ENCODE measurements around the gene RGS3. TPM values are rescaled to one million over a fixed set of nuclear protein-coding genes. Genes with fewer than 3 reads are reported as not detected.

Gene RGS3
- total RNA-seq, 2 donors from 2014 or later = 112 to 184 TPM

DNA sequence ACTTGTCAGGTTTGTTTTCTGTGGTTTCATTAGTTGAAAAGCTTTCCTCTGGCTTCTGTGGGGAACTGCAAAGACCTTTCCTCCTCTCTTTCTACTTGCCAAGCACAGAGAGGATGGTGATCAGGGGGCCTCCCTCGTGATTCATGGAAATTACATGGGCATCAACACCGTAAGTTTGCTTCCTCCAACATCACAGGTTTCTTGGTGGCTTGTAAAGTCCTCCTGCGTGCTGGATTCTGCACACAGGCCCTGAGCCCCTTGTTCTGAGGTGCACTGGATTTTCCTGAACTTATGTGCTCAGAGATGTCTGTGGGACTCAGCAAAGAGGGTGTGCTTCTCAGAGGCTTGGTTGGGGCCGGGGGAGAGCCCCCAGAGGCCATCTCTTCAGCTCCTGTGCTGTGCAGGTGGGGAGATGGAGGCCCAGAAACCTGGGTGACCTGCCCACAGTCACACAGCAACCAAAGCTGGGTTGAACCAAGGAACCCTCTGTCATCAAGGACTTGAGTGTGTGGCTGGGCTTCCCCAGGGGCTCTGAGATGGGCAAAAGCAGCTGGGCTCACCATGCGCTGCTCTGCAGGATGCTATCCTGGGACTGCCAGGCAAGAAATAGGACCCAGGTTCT lies 36.5 kb downstream of the RGS3 start:
- peaks cover 0 to 43% of the 10 kb centered on the region in 2 donors for H3K4me1 ChIP-seq
- H3K9me3 ChIP-seq = no peaks in the 10 kb centered on the region
- peaks cover 27% of the 10 kb centered on the region for H3K36me3 ChIP-seq
- TF ChIP-seq, protein P1, sequence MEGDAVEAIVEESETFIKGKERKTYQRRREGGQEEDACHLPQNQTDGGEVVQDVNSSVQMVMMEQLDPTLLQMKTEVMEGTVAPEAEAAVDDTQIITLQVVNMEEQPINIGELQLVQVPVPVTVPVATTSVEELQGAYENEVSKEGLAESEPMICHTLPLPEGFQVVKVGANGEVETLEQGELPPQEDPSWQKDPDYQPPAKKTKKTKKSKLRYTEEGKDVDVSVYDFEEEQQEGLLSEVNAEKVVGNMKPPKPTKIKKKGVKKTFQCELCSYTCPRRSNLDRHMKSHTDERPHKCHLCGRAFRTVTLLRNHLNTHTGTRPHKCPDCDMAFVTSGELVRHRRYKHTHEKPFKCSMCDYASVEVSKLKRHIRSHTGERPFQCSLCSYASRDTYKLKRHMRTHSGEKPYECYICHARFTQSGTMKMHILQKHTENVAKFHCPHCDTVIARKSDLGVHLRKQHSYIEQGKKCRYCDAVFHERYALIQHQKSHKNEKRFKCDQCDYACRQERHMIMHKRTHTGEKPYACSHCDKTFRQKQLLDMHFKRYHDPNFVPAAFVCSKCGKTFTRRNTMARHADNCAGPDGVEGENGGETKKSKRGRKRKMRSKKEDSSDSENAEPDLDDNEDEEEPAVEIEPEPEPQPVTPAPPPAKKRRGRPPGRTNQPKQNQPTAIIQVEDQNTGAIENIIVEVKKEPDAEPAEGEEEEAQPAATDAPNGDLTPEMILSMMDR (IDR thresholded peaks at IDR 0.05) = no peak
- DNase-seq (ENCODE audit: low spot score) = no peak
- H3K27ac ChIP-seq = peak overlapping the region; percentile 79 to 83
- no peak overlapping the region for H3K4me3 ChIP-seq
- H3K27me3 ChIP-seq = no peaks in the 10 kb centered on the region

DNA sequence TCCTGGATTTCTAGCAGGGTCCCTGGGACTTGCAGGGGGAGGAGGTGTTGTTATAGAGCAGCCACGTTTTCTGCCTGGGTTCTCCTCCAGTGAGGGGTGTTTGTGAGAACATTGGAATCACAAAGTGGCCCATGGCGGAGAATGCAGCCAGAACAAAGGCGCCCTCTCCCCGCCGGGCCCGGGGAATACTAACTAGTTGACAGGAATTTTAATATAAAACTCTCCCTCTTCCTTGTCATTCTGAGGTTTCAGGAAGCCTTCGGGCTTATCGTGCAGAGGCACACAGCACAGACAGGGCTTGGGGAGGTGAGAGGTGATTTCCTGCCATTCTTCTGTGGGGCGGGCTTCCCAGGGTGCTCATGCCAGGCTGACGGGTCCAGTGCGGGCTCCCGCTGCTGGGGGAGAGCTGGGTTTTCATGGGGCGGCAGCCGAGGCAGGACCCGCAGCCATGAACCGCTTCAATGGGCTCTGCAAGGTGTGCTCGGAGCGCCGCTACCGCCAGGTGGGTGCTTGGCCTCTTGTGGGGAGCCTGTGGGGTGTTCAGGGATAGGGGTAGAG lies 37.7 kb downstream of the RGS3 start:
- Histone ChIP-seq H3K27ac (peak overlapping the region; percentile 79 to 83), H3K36me3 (peaks cover 34% of the 10 kb centered on the region), H3K27me3 (no peaks in the 10 kb centered on the region), H3K4me1 (peaks cover 0 to 55% of the 10 kb centered on the region in 2 donors), H3K9me3 (no peaks in the 10 kb centered on the region), H3K4me3 (peak overlapping the region; percentile 47 to 51)
- TF ChIP-seq, protein P1 (IDR thresholded peaks at IDR 0.05) = peak in 1 of 2 donors; percentile 19
- DNase-seq (ENCODE audit: low spot score) = no peak

DNA sequence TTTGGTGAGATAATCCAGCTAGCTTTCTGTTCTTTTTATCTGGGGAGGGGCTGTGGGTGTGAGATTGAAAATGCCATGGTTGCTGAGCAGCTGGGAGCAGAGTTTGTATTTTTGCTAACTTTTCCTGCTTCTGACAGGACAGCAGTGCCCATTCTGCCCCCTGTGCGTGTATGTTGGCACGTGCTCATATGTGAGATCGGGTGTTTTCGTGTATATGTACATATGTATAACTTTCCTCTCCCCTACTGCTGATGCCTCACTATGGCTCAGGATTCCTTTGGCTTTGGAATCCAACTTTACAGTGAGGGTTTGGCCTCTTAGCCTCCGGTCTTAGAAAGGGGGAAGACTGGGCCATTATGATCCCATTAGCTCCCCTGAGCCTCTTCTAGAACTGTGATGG lies 38.3 kb downstream of the RGS3 start:
- H3K36me3 ChIP-seq = peaks cover 40% of the 10 kb centered on the region
- H3K4me3 ChIP-seq = peak overlapping the region; percentile 47 to 51
- no peak for DNase-seq (ENCODE audit: low spot score)
- H3K27ac ChIP-seq = peak overlapping the region; percentile 79 to 83
- H3K27me3 ChIP-seq = no peaks in the 10 kb centered on the region
- TF ChIP-seq, protein P1 (IDR thresholded peaks at IDR 0.05) = no peak
- no peaks in the 10 kb centered on the region for H3K9me3 ChIP-seq
- peaks cover 0 to 60% of the 10 kb centered on the region in 2 donors for H3K4me1 ChIP-seq

DNA sequence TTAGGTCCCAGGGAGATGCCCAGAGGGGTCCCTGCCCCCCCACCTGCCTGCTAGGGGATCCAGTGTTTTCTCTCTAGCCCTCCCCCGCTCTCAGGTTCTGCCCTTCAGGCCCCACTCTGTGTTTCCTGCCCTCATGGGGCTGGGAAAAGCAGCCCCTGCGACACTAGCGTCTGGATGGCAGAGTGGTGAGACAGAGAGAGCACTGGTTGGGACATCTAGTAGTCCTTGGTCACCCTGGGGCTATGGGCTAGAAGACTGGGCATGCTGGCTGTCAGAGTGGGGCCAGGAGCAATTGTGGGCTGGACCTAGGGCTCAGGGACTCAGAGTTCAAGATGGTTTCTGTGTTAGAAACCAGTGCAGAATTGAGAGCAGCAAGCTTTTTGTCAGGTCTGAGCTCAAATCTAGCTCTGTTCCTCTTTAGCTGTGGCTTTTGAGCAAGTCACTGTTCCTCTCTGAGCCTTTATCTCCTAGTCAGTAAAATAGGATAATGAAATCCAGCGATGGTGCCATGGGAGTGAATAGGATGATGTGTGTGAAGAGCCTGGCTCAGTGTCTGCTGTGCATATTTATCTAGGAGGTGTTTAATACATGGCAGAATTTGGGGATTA lies 39.0 kb downstream of the RGS3 start:
- TF ChIP-seq, protein P1 (IDR thresholded peaks at IDR 0.05) = no peak

DNA sequence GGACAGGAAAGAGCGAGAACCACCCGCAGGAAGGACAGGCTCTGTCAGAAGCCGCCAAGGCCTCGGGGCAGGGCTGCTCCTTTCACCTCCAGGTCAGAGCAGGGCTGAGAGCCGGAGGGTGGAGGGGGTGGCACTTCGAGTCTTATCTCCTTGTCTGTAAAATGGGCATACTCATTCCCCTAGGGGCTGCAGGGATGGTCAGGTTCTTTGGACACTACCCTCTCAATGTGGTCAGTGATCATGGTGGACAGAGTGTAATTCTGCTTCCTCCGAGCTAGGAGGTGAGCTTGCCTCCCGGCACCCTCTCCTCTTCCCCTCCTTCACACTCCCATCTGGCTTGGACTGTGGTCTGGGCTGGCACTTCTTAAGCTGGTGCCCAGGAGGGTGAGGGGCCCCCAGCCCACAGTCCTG lies 39.6 kb downstream of the RGS3 start:
- TF ChIP-seq, protein P1 (IDR thresholded peaks at IDR 0.05) = no peak
- no peak for DNase-seq (ENCODE audit: low spot score)
- H3K27me3 ChIP-seq = no peaks in the 10 kb centered on the region
- peaks cover 0 to 73% of the 10 kb centered on the region in 2 donors for H3K4me1 ChIP-seq
- peak overlapping the region; percentile 47 to 51 for H3K4me3 ChIP-seq
- H3K27ac ChIP-seq = peak overlapping the region; percentile 79 to 83
- no peaks in the 10 kb centered on the region for H3K9me3 ChIP-seq
- peaks cover 42% of the 10 kb centered on the region for H3K36me3 ChIP-seq

More for the DNA sequence above, 39.0 kb downstream of the RGS3 start:
- DNase-seq (ENCODE audit: low spot score) = no peak
- Histone ChIP-seq H3K27me3 (no peaks in the 10 kb centered on the region), H3K27ac (peak overlapping the region; percentile 79 to 83), H3K36me3 (peaks cover 42% of the 10 kb centered on the region), H3K4me3 (peak overlapping the region; percentile 47 to 51), H3K4me1 (peaks cover 0 to 67% of the 10 kb centered on the region in 2 donors), H3K9me3 (no peaks in the 10 kb centered on the region)
